ENCODE measurements around the gene TFPI2.
"Not testable (repeated sequence)": the region's sequence is repeated elsewhere in the genome, so short reads cannot be mapped to it uniquely, and the experiment has no call there.

Gene TFPI2, protein sequence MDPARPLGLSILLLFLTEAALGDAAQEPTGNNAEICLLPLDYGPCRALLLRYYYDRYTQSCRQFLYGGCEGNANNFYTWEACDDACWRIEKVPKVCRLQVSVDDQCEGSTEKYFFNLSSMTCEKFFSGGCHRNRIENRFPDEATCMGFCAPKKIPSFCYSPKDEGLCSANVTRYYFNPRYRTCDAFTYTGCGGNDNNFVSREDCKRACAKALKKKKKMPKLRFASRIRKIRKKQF

DNA sequence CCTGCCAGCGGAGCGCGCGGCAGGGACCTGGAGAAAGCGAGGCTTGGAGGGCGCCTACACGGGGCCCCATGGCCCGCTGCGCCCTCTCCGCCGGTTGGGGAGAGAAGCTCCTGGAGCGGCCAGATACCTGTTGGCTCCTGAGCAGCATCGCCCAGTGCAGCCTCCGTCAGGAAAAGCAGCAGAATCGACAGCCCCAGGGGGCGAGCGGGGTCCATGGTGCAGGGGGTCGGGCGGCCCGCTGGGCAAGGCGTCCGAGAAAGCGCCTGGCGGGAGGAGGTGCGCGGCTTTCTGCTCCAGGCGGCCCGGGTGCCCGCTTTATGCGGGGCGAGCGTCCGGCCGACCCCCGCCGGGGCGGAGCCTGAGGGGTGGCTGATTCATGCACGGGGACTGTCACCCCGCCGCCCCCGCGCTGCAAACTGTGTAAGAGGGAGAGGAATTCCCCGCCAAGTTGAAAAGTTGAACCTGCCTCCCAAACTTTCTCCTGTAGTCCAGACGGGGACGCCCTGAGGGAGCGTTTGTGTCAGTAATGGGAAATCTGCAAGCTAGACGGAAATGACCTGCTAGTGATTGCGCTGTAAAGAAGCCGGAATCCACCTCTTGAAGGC, at the start of gene TFPI2:
TSS of gene TFPI2 (minus strand) at position 290 of the 605 bp plus-strand sequence. CDS start at position 215, 75 bp downstream.
- no peak for DNase-seq

DNA sequence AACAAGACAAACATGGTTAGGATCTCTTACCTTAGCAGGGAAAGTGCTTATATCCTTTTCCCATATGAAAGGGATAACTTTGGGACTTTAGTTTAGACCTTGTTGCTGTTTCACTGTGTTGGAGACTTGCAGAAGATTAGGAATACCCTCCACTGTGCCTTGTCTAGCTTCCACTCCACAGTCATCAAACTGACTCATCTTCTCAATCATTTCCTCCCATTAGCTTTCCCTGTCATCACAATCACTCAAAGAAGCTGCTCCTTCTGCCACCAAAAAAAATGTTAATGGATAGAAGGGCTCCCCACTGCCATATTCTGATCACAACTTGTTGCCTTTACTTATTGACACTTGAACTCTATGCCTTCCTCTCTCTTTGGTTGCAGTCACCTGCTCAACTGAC, 47.7 kb upstream of the TFPI2 start:
- DNase-seq, result no peak

GRCh38 chr7:93937818-93938217, 47.3 kb upstream of the TFPI2 start:
- DNase-seq, result no peak

DNA sequence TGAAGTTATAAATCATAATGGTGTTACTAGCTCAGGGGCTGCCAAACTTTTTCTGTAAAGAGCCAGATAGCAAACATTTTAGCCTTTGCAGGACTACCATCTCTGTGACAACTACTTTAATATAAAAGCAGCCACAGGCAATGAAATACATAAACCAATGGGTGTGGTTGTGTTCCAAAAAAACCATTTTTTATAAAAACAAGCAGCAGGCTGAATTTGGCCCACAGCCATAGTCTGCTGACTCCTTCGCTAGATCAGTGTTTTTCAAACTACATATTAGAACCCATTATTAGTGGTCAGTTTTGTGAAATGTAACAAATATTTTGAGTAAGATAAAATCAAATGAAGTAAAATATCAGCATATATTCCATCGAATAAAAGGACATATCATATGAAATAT, 44.5 kb upstream of the TFPI2 start:
- DNase-seq, result no peak

DNA sequence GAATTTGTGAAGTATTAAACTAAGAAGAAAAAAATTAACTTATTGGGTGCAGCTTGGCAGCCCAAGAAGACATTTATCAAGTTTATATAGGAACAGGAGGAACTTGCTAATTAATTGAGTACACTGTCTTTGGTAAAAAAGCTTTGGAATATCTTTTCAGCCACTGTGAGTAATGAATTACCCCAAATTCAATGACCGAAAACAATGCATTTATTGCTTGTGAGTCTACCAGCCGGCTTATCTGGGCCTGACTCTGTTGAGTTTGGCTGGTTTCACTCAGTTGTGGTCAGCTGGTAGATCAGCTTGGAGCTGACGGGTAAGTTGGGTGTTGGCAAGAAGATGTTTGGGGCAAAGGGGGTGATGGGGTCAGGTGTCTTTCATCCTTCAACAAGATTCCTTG, 42.6 kb upstream of the TFPI2 start:
- no peak for DNase-seq

DNA sequence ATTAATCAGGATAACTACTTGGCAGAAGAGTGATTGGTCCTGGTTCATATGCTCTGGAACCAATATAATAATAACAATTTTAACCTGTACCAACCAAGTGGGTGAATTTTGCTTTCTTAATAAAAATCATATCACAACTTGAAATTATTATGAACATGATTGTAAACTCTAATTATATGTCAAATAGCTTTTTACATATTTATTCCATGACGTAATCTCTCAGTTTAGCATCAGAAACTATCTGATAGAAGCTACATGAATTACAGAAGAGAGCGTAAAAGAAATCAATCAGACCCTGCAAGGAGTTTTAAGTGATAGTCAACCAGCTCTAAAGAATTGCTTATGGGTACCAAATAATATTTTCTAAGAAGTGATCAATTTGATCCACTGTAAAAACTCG, 41.1 kb upstream of the TFPI2 start:
- no peak for DNase-seq

DNA sequence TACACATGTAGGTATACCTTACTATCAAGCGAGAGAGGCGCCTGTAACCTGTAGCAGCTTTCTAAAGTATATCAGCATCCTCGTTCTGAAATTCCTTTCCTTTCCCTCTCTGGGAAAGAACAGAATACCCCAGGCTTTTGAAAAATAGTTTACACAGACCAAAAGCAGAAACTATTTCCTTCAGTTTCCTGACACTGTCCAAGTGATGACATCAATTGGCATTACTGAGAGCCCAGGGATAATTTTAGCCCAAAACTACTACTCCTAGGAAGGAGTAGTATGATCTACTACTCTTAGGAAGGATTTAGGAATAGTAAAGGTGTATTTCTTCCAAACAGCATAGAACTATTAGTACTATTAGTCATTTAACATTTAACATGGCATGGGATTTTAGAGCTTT, 37.0 kb upstream of the TFPI2 start:
- no peak for DNase-seq

DNA sequence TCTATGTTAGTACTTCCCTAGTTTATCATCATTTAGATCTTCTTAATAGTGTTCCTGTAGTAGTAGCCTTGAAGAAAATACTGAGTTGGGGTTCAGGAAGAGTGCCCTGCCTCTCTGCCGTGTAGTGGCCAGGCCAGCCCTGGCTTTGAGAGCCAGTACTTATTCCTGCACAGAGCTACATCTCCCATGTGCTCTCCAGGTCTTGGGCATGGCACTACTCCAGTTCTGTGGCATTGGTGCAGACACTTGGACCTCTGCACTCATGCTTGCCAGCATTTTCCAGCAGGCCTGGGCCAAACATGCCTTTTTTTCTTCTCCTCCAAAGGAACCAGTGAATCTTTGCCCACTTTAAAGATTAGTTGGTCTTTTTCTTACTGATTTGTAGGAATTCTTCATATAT, 36.2 kb upstream of the TFPI2 start:
- no peak for DNase-seq

DNA sequence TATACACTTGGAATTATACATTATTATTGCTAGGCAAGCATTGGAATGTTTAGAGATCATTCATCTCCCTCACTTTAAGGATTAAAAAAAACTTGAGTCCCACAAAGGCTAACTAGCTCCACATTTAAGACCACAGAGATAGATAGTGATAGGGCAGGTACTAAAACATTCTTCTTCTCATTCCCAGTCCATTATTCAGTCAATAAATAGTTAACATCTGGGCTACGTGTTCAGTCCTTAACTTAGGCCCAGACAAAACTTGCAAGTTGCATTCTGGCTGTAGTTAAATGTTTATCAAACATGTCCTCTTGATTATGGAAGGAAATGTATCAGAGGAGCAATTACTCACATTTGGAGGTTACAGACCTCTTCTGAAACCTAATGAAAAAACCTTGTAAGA, 33.4 kb upstream of the TFPI2 start:
- no peak for DNase-seq

- DNase-seq, result no peak
These were observed 32.7 kb upstream of the TFPI2 start for GRCh38 chr7:93923296-93923695.

GRCh38 chr7:93921607-93922566, 31.3 kb upstream of the TFPI2 start, which contains the start of gene GNG11:
TSS of gene GNG11 (plus strand) at chr7:93921735. CDS start at chr7:93922138, 403 bp downstream.
- no peak for DNase-seq

DNA sequence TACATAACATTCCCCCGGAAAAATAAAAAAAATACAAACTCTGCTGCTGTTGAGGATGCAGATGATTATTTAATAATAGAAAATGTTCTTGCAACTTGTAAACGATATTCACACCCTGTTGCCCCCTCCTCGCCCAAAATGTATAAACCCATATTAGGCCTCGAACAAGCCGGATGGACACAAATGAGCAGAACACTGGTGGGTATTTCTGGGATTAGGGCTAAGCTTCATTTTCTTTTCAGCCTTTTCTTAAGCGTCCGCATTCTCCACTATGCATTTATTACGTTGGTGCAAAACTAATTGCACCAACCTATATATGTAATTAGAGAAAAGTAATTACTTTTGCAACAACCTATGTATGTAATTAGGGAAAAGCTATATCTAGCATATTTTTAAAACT, 30.6 kb upstream of the TFPI2 start:
- no peak for DNase-seq

DNA sequence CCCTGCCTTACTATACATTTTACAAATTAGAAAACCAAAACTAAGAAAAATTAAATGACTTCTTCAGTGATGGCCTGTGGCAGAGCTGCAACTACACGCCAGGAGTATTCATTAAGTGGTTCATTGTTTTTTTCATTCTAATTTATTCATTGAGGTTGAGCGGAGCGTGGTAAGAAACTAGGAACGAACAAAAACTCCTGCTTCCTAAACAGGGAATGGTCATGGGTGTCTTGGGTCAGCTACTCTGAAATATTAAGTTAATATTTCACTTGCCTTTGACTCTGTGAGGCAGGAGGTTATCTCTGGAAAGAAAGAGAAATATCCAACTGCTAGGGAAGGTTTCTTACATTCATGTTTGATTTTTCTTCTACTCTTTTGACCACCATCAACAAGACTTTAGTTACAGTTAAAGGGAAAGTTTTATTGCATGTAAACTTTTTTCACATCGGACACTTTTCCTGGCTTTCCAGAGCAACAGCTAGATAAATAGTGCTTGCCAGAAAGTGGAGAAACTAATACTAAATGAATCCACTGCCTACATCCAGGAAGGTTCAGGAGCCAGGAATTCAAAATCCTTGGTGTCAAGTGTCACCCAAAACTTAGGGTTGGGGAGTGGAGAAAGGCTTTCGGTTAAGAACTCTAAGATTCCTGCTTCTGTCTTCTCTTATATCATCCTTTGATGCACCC, 30.1 kb upstream of the TFPI2 start:
- no peak for DNase-seq

DNA sequence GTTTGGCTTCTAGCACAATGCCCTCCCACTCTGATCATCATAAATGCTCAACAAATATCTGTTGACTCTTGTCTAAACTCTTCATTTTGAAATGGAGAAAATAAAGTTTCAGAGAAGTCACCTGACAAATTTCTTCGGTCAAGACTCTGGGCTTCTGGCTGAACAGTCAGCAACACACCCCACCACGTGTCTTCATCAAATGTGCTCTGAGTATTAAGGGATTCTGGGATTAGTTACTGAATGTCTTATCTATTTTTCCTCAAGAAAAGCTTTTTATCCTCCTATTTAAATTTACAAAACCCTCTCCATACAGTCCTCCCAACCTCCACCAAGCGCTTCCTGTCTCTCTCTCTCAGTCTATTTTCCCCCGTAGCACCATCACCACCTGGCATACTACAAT, 25.8 kb upstream of the TFPI2 start:
- not testable (repeated sequence) for DNase-seq

DNA sequence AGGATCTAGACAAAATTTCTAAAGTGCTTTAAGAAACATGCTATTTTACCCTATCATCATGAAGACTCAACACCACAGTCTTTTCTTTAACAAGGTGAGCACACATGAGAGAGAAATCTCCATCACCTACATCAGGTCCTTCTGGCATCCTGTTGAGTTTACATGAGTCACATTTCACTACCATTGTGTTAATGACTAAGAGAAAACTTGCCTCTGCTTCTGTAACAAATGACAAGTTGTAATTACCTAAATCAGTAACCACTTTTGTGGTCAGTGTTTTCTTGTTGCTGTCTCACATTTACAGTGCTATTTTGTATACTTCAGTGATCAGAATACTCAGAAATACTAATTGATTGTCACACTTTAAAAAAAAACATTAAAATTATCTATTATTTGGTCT, 25.3 kb upstream of the TFPI2 start:
- DNase-seq, result not testable (repeated sequence)

- DNase-seq, result not testable (repeated sequence)
These were observed 24.8 kb upstream of the TFPI2 start for GRCh38 chr7:93915206-93915842.

- no peak for DNase-seq
These were observed 24.1 kb upstream of the TFPI2 start for GRCh38 chr7:93914581-93915066.

DNA sequence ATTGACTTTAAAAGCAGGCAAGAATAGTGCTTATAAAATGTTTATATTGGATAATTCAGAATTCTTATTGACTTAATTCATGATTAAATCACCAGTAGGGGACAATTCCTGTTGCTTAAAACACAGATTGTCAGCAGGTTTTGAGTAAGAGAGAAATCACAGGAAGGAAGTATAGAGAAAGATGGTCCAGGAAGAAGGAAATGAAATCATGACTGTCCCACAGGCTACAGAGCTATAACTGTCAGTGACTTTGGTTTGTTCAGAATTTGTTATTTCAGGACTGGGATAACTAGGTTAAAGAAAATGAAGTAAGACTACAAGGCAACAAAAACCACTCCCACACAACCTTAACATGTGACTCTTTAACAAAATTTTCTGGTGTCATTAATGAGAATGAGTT, 22.6 kb upstream of the TFPI2 start:
- no peak for DNase-seq

GRCh38 chr7:93911661-93912060, 21.1 kb upstream of the TFPI2 start:
- not testable (repeated sequence) for DNase-seq

GRCh38 chr7:93911242-93911641, 20.7 kb upstream of the TFPI2 start:
- not testable (repeated sequence) for DNase-seq

DNA sequence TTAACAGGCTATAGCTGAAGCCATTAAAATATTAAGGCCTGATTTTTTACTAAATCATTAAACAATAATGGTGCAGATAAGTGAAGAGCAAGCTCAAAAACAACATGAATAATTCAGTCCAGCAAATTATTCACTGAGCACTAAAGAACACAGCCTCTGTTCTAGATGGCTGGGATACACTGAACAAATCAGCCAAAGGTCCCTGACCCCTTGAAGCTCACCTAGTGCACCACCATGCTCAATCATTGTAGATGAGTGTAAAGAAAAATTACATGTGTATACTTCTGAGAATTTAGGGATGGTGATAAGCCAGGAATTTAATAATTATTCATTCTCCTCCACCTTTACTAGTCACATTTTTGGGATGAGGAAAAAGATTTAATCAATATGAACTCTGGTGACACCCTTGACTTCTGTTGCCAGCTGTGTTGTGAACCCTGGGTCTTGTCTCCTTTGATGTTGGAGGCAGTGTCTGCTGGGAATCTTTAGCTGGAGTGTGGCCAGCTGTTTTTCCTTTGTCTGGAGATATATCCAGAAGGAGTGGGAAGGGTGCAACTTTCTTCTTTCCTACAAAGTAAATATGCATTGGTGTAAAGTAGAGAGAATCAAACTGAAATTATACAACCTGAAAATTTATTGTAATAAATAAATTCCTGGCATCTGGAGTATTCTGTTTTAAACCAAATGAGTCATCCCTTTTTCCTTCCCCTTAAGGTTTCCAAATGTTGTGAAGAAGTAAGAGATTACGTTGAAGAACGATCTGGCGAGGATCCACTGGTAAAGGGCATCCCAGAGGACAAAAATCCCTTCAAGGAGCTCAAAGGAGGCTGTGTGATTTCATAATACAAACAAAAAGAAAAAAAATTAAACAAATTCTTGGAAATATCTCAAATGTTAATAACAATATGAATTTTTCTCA, 19.8 kb upstream of the TFPI2 start:
- DNase-seq, result no peak

Measured in NCI-H2081 treated with DMSO at 0.1 percent for 48 hours (cell line).